WTC11 (cell line): ENCODE data around the gene HYPK. TPM values are rescaled to one million over a fixed set of nuclear protein-coding genes. Genes with fewer than 3 reads are reported as not detected.

Experiments
- ATAC-seq: fragments of 200-7000 bp; cut with Tn5 transposase; 2 replicates; pipeline ENCODE4 v1.10.0; 2021; ENCODE audit warnings: mild to moderate bottlenecking, moderate library complexity
- CTCF ChIA-PET: fragments of 300-600 bp; sonication (Branson Sonifier 250); formaldehyde crosslinking; loops from one replicate; lab custom pipeline; 2021; ENCODE audit warnings: antibody characterized with exemption; lab: Charles Lee
- POLR2A ChIA-PET: fragments of 350-600 bp; sonication (Branson Sonifier 250); formaldehyde crosslinking; loops from one replicate; lab custom pipeline; 2021; ENCODE audit warnings: antibody characterized with exemption; lab: Charles Lee
- DNase-seq: peaks from one replicate; pipeline ENCODE4 v3.0.0; 2021; ENCODE audit warnings: low spot score
- H3K27ac Mint-ChIP-seq: 2 replicates; pipeline ENCODE4 v1.8.0; 2021; ENCODE audit warnings: mixed read lengths
- H3K27me3 Mint-ChIP-seq: 2 replicates; pipeline ENCODE4 v1.8.0; 2021; ENCODE audit warnings: low read depth, mild to moderate bottlenecking, moderate library complexity, mixed read lengths
- H3K36me3 Mint-ChIP-seq: 2 replicates; pipeline ENCODE4 v1.8.0; 2021; ENCODE audit warnings: mixed read lengths
- H3K4me1 Mint-ChIP-seq: 2 replicates; pipeline ENCODE4 v1.8.0; 2022; ENCODE audit warnings: mixed read lengths
- H3K4me3 Mint-ChIP-seq: 2 replicates; pipeline ENCODE4 v1.8.0; 2021; ENCODE audit warnings: mild to moderate bottlenecking, moderate library complexity, mixed read lengths
- H3K9me3 Mint-ChIP-seq: 2 replicates; pipeline ENCODE4 v1.8.0; 2021; ENCODE audit warnings: mixed read lengths
- ARID4B ChIP-seq: sonication (generic); formaldehyde crosslinking; IDR thresholded peaks from 2 replicates; pipeline ENCODE4 v1.8.0; 2023; ENCODE audit warnings: missing genetic modification reagents, mild to moderate bottlenecking, borderline replicate concordance
- CTCF ChIP-seq: fragments of 200-600 bp; IDR thresholded peaks from 2 replicates; pipeline ENCODE4 v1.8.0; 2022; ENCODE audit warnings: antibody characterized with exemption
- ETV6 ChIP-seq: sonication (generic); formaldehyde crosslinking; IDR thresholded peaks from 2 replicates; pipeline ENCODE4 v1.8.1; 2022; ENCODE audit warnings: mild to moderate bottlenecking, missing genetic modification reagents
- FOXP4 ChIP-seq: sonication (generic); formaldehyde crosslinking; IDR thresholded peaks from 2 replicates; pipeline ENCODE4 v1.8.0; 2022; ENCODE audit warnings: mild to moderate bottlenecking, missing genetic modification reagents
- HMGXB4 ChIP-seq: sonication (generic); formaldehyde crosslinking; IDR thresholded peaks from 2 replicates; pipeline ENCODE4 v1.8.1; 2023; ENCODE audit warnings: mild to moderate bottlenecking, moderate library complexity, missing genetic modification reagents
- PREB ChIP-seq: sonication (generic); formaldehyde crosslinking; IDR thresholded peaks from 2 replicates; pipeline ENCODE4 v1.8.1; 2022; ENCODE audit warnings: mild to moderate bottlenecking, missing genetic modification reagents, moderate library complexity, borderline replicate concordance
- SMAD4 ChIP-seq: sonication (generic); formaldehyde crosslinking; IDR thresholded peaks from 2 replicates; pipeline ENCODE4 v1.8.0; 2022; ENCODE audit warnings: mild to moderate bottlenecking, missing genetic modification reagents
- SP1 ChIP-seq: sonication (generic); formaldehyde crosslinking; conservative IDR thresholded peaks from 2 replicates; pipeline ENCODE4 v1.8.1; 2022; ENCODE audit warnings: missing genetic modification reagents
- STAT6 ChIP-seq: sonication (generic); formaldehyde crosslinking; conservative IDR thresholded peaks from 2 replicates; pipeline ENCODE4 v1.8.1; 2023; ENCODE audit warnings: mild to moderate bottlenecking, low read depth, missing genetic modification reagents, moderate library complexity
- TCF7 ChIP-seq: sonication (generic); formaldehyde crosslinking; IDR thresholded peaks from 2 replicates; pipeline ENCODE4 v1.8.0; 2022; ENCODE audit warnings: mild to moderate bottlenecking, low read depth, missing genetic modification reagents, moderate library complexity
- TEAD1 ChIP-seq: sonication (generic); formaldehyde crosslinking; IDR thresholded peaks from 2 replicates; pipeline ENCODE4 v1.8.0; 2022; ENCODE audit warnings: mild to moderate bottlenecking, missing genetic modification reagents
- USF1 ChIP-seq: sonication (generic); formaldehyde crosslinking; IDR thresholded peaks from 2 replicates; pipeline ENCODE4 v1.8.0; 2022; ENCODE audit warnings: mild to moderate bottlenecking, missing genetic modification reagents
- USF2 ChIP-seq: sonication (generic); formaldehyde crosslinking; IDR thresholded peaks from 2 replicates; pipeline ENCODE4 v1.8.1; 2023; ENCODE audit warnings: mild to moderate bottlenecking, missing genetic modification reagents, moderate library complexity
- ZNF317 ChIP-seq: sonication (generic); formaldehyde crosslinking; IDR thresholded peaks from 2 replicates; pipeline ENCODE4 v1.8.1; 2023; ENCODE audit warnings: low read depth, mild to moderate bottlenecking, moderate library complexity, missing genetic modification reagents, borderline replicate concordance
- ZNF425 ChIP-seq: fragments of 250-450 bp; sonication (Bioruptor Pico); conservative IDR thresholded peaks from 2 replicates; pipeline ENCODE4 v1.9.0; 2021; ENCODE audit warnings: mild to moderate bottlenecking
- total RNA-seq: library from RNA; stranded (reverse); gene quantifications from 3 replicates; pipeline ENCODE4 v1.2.3, GENCODE V29; 2021

Gene HYPK
- total RNA-seq, 1 experiment from 2014 or later, result 22.0 TPM

GRCh38 chr15:43776718-43777266 is 23.6 kb upstream of the HYPK start, which contains the start of gene ELL3 (continued):
- TF ChIP-seq USF2 (CRISPR knock-in tag) (no peak), STAT6 (no peak), SP1 (peak; percentile 26; the same call in 1 of the 2 replicates), ZNF425 (CRISPR knock-in tag) (no peak), USF1 (CRISPR knock-in tag) (no peak), TCF7 (no peak), ZNF317 (CRISPR knock-in tag) (no peak), PREB (CRISPR knock-in tag) (no peak), ETV6 (CRISPR knock-in tag) (no peak), HMGXB4 (0 out of 2 replicates have a peak, but pooled peaks have one; percentile 43)

GRCh38 chr15:43777267-43777914 is 23.0 kb upstream of the HYPK start:
- H3K4me1 Mint-ChIP-seq, result peaks cover 13% of the 10 kb centered on the region
- peak overlapping the region; percentile 84 for H3K4me3 Mint-ChIP-seq
- DNase-seq (peak; percentile 82), ATAC-seq (peak; percentile 42)
- peaks cover 12% of the 10 kb centered on the region for H3K36me3 Mint-ChIP-seq
- ChIA-PET CTCF (interaction anchor here (0.6 to 3.9 kb wide), 18 partner anchors 9 to 839 kb away, joined by 3 to 75 read pairs (median 5); partner anchors contain the start of genes HYPK, MFAP1, SERF2 and SERINC4), POLR2A (interaction anchor here (1.9 to 2.2 kb wide), 4 partner anchors 16 to 23 kb away, joined by 6 to 12 read pairs (median 7); partner anchors contain the start of genes HYPK and SERINC4)
- peak overlapping the region; percentile 74; the same call in 1 of the 2 replicates for H3K27ac Mint-ChIP-seq
- H3K9me3 Mint-ChIP-seq, result peaks cover 5% of the 10 kb centered on the region; the same call in 1 of the 2 replicates
- no peaks in the 10 kb centered on the region; the same call in 1 of the 2 replicates for H3K27me3 Mint-ChIP-seq
- no peak for TF ChIP-seq SMAD4 (CRISPR knock-in tag)
- TF ChIP-seq ARID4B (CRISPR knock-in tag), result peak; percentile 65; the same call in 1 of the 2 replicates
- 0 out of 2 replicates have a peak, but pooled peaks have one; percentile 23 for TF ChIP-seq FOXP4 (CRISPR knock-in tag)
- TF ChIP-seq TEAD1, result 0 out of 2 replicates have a peak, but pooled peaks have one; percentile 27
- TF ChIP-seq CTCF, result peak; percentile 64
